Measurements from ENCODE around the gene CORO6. TPM values are rescaled to one million over a fixed set of nuclear protein-coding genes. Genes with fewer than 3 reads are reported as not detected.

CORO6 gene
- total and polyA plus RNA-seq, 10 of the 15 experiments (the other 5 are each of a cell fraction or from before 2014, with no cell fraction given): 0.26 to 5.0 (median 1.7) TPM; not detected in 1

- no peak for TF ChIP-seq PBX3 (IDR thresholded peaks at IDR 0.05; ENCODE audit: insufficient replicate concordance, low read depth, low read length)
- TF ChIP-seq MYB (IDR thresholded peaks at IDR 0.05; ENCODE audit: borderline replicate concordance, low read depth, low read length): no peak
- no peak for TF ChIP-seq ESRRA (IDR thresholded peaks at IDR 0.05; ENCODE audit: low read length)
- no peak for TF ChIP-seq RELA (IDR thresholded peaks at IDR 0.05; ENCODE audit: borderline replicate concordance, partially characterized antibody)
Observed at GRCh38 chr17:29583324-29584248, 39.1 kb downstream of the CORO6 start (continued).

GRCh38 chr17:29582772-29583171, 39.9 kb downstream of the CORO6 start:
- ChIA-PET RAD21 (ENCODE audit: unreplicated experiment) (no interaction called here), POLR2A (no interaction called here), SMC1A (ENCODE audit: uncharacterized antibody, unreplicated experiment) (interaction anchor here (2.2 kb wide), 1 partner anchor 35 kb away, joined by 8 read pairs; no protein-coding TSS in a partner anchor), CTCF (interaction anchor here (2.6 to 6.7 kb wide), 3 partner anchors 9 to 35 kb away, joined by 28 to 82 read pairs (median 72); partner anchors contain the start of gene ANKRD13B)
- peaks cover 18% of the 10 kb centered on the region for H3K79me2 ChIP-seq (ENCODE audit: control insufficient read depth, insufficient read depth, low read length)
- H3K4me3 ChIP-seq: no peak overlapping the region
- intact Hi-C loops (cut with micrococcal nuclease; ENCODE audit: unreplicated experiment): loop anchor here (5.0 kb wide), 1 partner anchor 440 kb away; no protein-coding TSS in a partner anchor
- no peaks in the 10 kb centered on the region for H3K9me3 ChIP-seq (replicated peaks; ENCODE audit: control insufficient read depth, insufficient read depth, low read length)
- ATAC-seq (no peak), FAIRE-seq (no peak), DNase-seq (ENCODE audit: low read depth, low spot score) (no peak)
- H3K4me1 ChIP-seq (ENCODE audit: control insufficient read depth, insufficient read depth, low read length): peaks cover 24% of the 10 kb centered on the region
- peaks cover 8 to 10% of the 10 kb centered on the region in 2 experiments; a peak in 3 of 4 replicates for H3K36me3 ChIP-seq (ENCODE audit: control insufficient read depth in 2 of 2, insufficient read depth in 2 of 2, low read length in 1 of 2)
- H3K4me2 ChIP-seq (ENCODE audit: control insufficient read depth, insufficient read depth): no peak overlapping the region
- TF ChIP-seq CHD2 (IDR thresholded peaks at IDR 0.05; ENCODE audit: borderline replicate concordance, low read depth, low read length): no peak
- no peak for TF ChIP-seq SIX5 (IDR thresholded peaks at IDR 0.05; ENCODE audit: low read depth, low read length, severe bottlenecking)
- TF ChIP-seq EGR1 (IDR thresholded peaks at IDR 0.05; ENCODE audit: borderline replicate concordance in 1 of 2, low read depth in 2 of 2, low read length in 2 of 2): no peak
- no peak for TF ChIP-seq IRF3 (IDR thresholded peaks at IDR 0.05)
- TF ChIP-seq SMC3 (IDR thresholded peaks at IDR 0.05; ENCODE audit: borderline replicate concordance, low read length): no peak
- no peak for TF ChIP-seq IKZF1 (conservative IDR thresholded peaks at IDR 0.05)
- no peak for TF ChIP-seq BACH1 (IDR thresholded peaks at IDR 0.05; ENCODE audit: borderline replicate concordance)
- TF ChIP-seq HCFC1 (IDR thresholded peaks at IDR 0.05; ENCODE audit: low read length): no peak
- TF ChIP-seq RAD21 (IDR thresholded peaks at IDR 0.05; ENCODE audit: insufficient read depth, low read depth, low read length): no peak
- no peak for TF ChIP-seq ESRRA (IDR thresholded peaks at IDR 0.05; ENCODE audit: low read length)
- no peak for TF ChIP-seq LARP7 (IDR thresholded peaks at IDR 0.05)
- TF ChIP-seq RBBP5 (conservative IDR thresholded peaks at IDR 0.05): no peak
- no peaks in the 10 kb centered on the region for H3K27me3 ChIP-seq (replicated peaks in 1 of 2; ENCODE audit: control insufficient read depth in 2 of 2, insufficient read depth in 2 of 2, low read length in 1 of 2)
- H4K20me1 ChIP-seq (ENCODE audit: control insufficient read depth, insufficient read depth): no peaks in the 10 kb centered on the region
- H3K27ac ChIP-seq (ENCODE audit: control insufficient read depth, insufficient read depth): no peak overlapping the region
- BruUV-seq (replicated peaks): no TSS peak
- H2AFZ ChIP-seq (ENCODE audit: control insufficient read depth, low read depth, low read length): no peak overlapping the region
- no peak overlapping the region for H3K9ac ChIP-seq (ENCODE audit: control insufficient read depth, insufficient read depth, low read length)
- in situ Hi-C loops (cut with MboI): no loop called here
- 93% methylated on average over 13 of the region's 13 CpGs for WGBS (ENCODE audit: insufficient coverage, insufficient replicate concordance, low lambda C conversion rate, missing lambda C conversion rate)
